Tibial nerve (tissue), 4 donors: ENCODE results near the gene ADSS1. TPM values are rescaled to one million over a fixed set of nuclear protein-coding genes. Genes with fewer than 3 reads are reported as not detected.

Experiments used
- DNase-seq, 2 donors: peaks; one replicate each; pipeline ENCODE4 v3.0.0-alpha.2; 2019; ENCODE audit warnings: low spot score in 2 of 2
- H3K27ac ChIP-seq, 4 donors: fragments of 200-600 bp; sonication (generic) in 3 of 4; one replicate each; pipeline ENCODE4 v1.5.1; 2017 to 2019; ENCODE audit warnings: mild to moderate bottlenecking in 1 of 4
- H3K27me3 ChIP-seq, 2 donors: fragments of 200-600 bp; sonication (generic) in 1 of 2; one replicate each; pipeline versions ENCODE4 v1.5.1 to v1.6.0; 2017 to 2019
- H3K36me3 ChIP-seq, 3 donors: fragments of 200-600 bp; sonication (generic); one replicate each; pipeline ENCODE4 v1.5.1; 2018 to 2019
- H3K4me1 ChIP-seq, 4 donors: fragments of 200-600 bp; sonication (generic) in 3 of 4; one replicate each; pipeline ENCODE4 v1.5.1; 2017 to 2019
- H3K4me3 ChIP-seq, 4 donors: fragments of 200-600 bp; sonication (generic) in 3 of 4; one replicate each; pipeline ENCODE4 v1.5.1; 2017 to 2019; ENCODE audit warnings: mild to moderate bottlenecking in 1 of 4, moderate library complexity in 1 of 4
- H3K9me3 ChIP-seq, 4 donors: fragments of 200-600 bp; sonication (generic) in 3 of 4; one replicate each; pipeline ENCODE4 v1.5.1; 2017 to 2019
- CTCF ChIP-seq, 5 experiments: fragments of 200-600 bp in 3 of 5; fragments of 450-650 bp in 2 of 5; sonication (generic) in 3 of 5; IDR thresholded peaks; one replicate each; pipeline ENCODE4 v1.5.1; 2016 to 2019; ENCODE audit warnings: antibody characterized with exemption in 5 of 5, mild to moderate bottlenecking in 3 of 5, moderate library complexity in 2 of 5
- EP300 ChIP-seq, 2 donors: sonication (generic); formaldehyde crosslinking; IDR thresholded peaks; one replicate each; pipeline ENCODE4 v1.6.1; 2017; ENCODE audit warnings: antibody characterized with exemption in 2 of 2, mild to moderate bottlenecking in 1 of 2
- POLR2A ChIP-seq, 2 donors: fragments of 450-650 bp; IDR thresholded peaks; one replicate each; pipeline ENCODE4 v1.6.1; 2017; ENCODE audit warnings: antibody characterized with exemption in 2 of 2, mild to moderate bottlenecking in 2 of 2, moderate library complexity in 2 of 2
- WGBS, 2 donors: methylation state at CpG; one replicate each; pipeline ENCODE4 v1.1.5; 2018; 5-methylcytosine and 5-hydroxymethylcytosine counted together
- total RNA-seq, 4 donors: library from RNA; depleted of rRNA; stranded (reverse); fragments of >200 nt; gene quantifications; one replicate each; pipeline ENCODE4 v1.1.0, GENCODE V29; 2016

Gene ADSS1
- total RNA-seq, 4 donors from 2014 or later, result 4.8 to 11.4 (median 6.3) TPM

GRCh38 chr14:104704252-104704651 is 19.8 kb upstream of the ADSS1 start:
- Histone ChIP-seq H3K4me1 (peaks cover 0 to 86% (median 31%) of the 10 kb centered on the region in 4 donors), H3K9me3 (no peaks in the 10 kb centered on the region), H3K27me3 (no peaks in the 10 kb centered on the region), H3K4me3 (no peak overlapping the region), H3K27ac (peak overlapping the region in 2 of 4 donors; percentile 4 to 94), H3K36me3 (peaks cover 0 to 70% (median 23%) of the 10 kb centered on the region in 3 donors)
- TF ChIP-seq EP300 (IDR thresholded peaks at IDR 0.05) (no peak), CTCF (IDR thresholded peaks at IDR 0.05) (no peak), POLR2A (IDR thresholded peaks at IDR 0.05) (no peak)
- 97% methylated on average over 22 of the region's 22 CpGs for WGBS, 2 donors
- DNase-seq, result no peak

GRCh38 chr14:104705340-104706047 is 18.5 kb upstream of the ADSS1 start:
- peaks cover 0 to 74% (median 24%) of the 10 kb centered on the region in 4 donors for H3K4me1 ChIP-seq
- 70 to 85% methylated on average over 5 to 20 of the region's 21 CpGs for WGBS, 2 donors

GRCh38 chr14:104706733-104707607 is 17.1 kb upstream of the ADSS1 start:
- H3K36me3 ChIP-seq, result peaks cover 5 to 87% (median 36%) of the 10 kb centered on the region in 3 donors
- peak overlapping the region in 3 of 4 donors; percentile 7 to 72 (median 63) for H3K27ac ChIP-seq
- 48 to 49% methylated on average over 9 to 27 of the region's 28 CpGs for WGBS, 2 donors
- DNase-seq, result no peak
- peaks cover 0 to 59% (median 17%) of the 10 kb centered on the region in 4 donors for H3K4me1 ChIP-seq
- H3K9me3 ChIP-seq, result no peaks in the 10 kb centered on the region
- H3K4me3 ChIP-seq, result no peak overlapping the region
- TF ChIP-seq CTCF (IDR thresholded peaks at IDR 0.05), result no peak
- no peak for TF ChIP-seq POLR2A (IDR thresholded peaks at IDR 0.05)
- no peak for TF ChIP-seq EP300 (IDR thresholded peaks at IDR 0.05)
- no peaks in the 10 kb centered on the region for H3K27me3 ChIP-seq

More at GRCh38 chr14:104705340-104706047, 18.5 kb upstream of the ADSS1 start:
- no peaks in the 10 kb centered on the region for H3K9me3 ChIP-seq
- H3K27ac ChIP-seq, result peak overlapping the region in 2 of 4 donors; percentile 63 to 72
- H3K4me3 ChIP-seq, result no peak overlapping the region
- TF ChIP-seq CTCF (IDR thresholded peaks at IDR 0.05) (no peak), POLR2A (IDR thresholded peaks at IDR 0.05) (no peak), EP300 (IDR thresholded peaks at IDR 0.05) (no peak)
- no peak for DNase-seq
- peaks cover 5 to 82% (median 23%) of the 10 kb centered on the region in 3 donors for H3K36me3 ChIP-seq
- H3K27me3 ChIP-seq, result no peaks in the 10 kb centered on the region

GRCh38 chr14:104707608-104708595 is 16.1 kb upstream of the ADSS1 start:
- H3K27ac ChIP-seq, result peak overlapping the region; percentile 16 to 78 (median 58)
- peaks cover 12 to 87% (median 36%) of the 10 kb centered on the region in 3 donors for H3K36me3 ChIP-seq
- H3K27me3 ChIP-seq, result no peaks in the 10 kb centered on the region
- TF ChIP-seq EP300 (IDR thresholded peaks at IDR 0.05) (no peak), CTCF (IDR thresholded peaks at IDR 0.05) (no peak), POLR2A (IDR thresholded peaks at IDR 0.05) (no peak)
- H3K9me3 ChIP-seq, result no peaks in the 10 kb centered on the region
- no peak for DNase-seq
- 56 to 63% methylated on average over 17 of the region's 34 CpGs for WGBS, 2 donors
- peaks cover 0 to 49% (median 13%) of the 10 kb centered on the region in 4 donors for H3K4me1 ChIP-seq
- no peak overlapping the region for H3K4me3 ChIP-seq
